Measurements from ENCODE around the gene PSD. TPM values are rescaled to one million over a fixed set of nuclear protein-coding genes. Genes with fewer than 3 reads are reported as not detected.

PSD gene
- polyA plus RNA-seq, 1 donor from 2014 or later: 68.8 TPM

DNA sequence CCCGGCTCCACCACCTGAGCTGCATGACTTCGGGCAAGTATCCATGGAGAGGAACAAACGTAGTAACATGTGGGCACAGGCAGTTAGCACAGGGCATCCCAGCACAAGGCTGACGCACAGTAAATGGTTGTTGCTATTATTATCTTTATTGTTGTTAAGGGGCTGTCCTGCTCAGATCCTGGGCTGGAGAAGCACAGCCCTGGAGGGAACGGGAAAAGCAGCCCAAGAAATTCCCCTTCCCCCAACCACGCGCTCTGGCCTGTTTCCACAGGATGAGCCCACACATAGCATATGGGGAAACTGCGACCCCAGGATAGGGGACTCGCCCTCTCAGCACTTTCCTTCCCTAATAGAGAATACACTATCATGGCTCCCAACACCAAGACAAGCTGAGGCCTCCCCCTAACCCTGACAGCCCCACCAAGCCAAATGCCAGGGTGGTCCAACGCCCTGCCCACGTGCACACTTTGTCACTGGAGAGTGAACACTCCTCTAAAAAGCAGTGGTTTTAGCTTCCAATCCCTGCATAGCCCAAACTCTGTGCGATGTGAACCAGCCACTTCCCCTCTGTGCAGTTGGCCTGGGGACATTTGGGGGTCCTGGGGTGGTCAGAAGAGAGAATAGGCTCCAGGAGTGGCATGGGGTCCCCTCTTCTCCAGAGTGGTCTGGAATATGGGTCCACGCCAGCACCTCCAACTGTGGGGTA is 11.0 kb downstream of the PSD start:
- Histone ChIP-seq H3K27me3 (ENCODE audit: insufficient read depth, low read depth, low read length) (peaks cover 7% of the 10 kb centered on the region), H3K36me3 (ENCODE audit: insufficient read depth, low read length) (no peaks in the 10 kb centered on the region), H3K4me3 (ENCODE audit: low read length) (peak overlapping the region; percentile 77), H3K79me2 (replicated peaks; ENCODE audit: insufficient read depth, low read length) (peaks cover 7% of the 10 kb centered on the region), H2AFZ (ENCODE audit: low read depth, low read length) (no peak overlapping the region), H3K27ac (ENCODE audit: low read length) (no peak overlapping the region), H3K9me3 (ENCODE audit: low read length) (no peaks in the 10 kb centered on the region), H3F3A (ENCODE audit: insufficient read depth, low read length, poor library complexity, severe bottlenecking) (no peaks in the 10 kb centered on the region), H4K20me1 (ENCODE audit: insufficient read depth) (no peaks in the 10 kb centered on the region), H3K9ac (ENCODE audit: low read length) (no peak overlapping the region), H3K9me2 (ENCODE audit: insufficient read depth, low read length) (no peaks in the 10 kb centered on the region), H3K4me2 (ENCODE audit: low read length) (no peak overlapping the region)
- TF ChIP-seq RAD21 (conservative IDR thresholded peaks at IDR 0.05) (no peak), EP300 (conservative IDR thresholded peaks at IDR 0.05; ENCODE audit: poor library complexity, severe bottlenecking) (no peak), TAF1 (IDR thresholded peaks at IDR 0.05; ENCODE audit: low read depth) (no peak), EZH2 (IDR thresholded peaks at IDR 0.05; ENCODE audit: borderline replicate concordance, insufficient read depth, low read length, poor library complexity, severe bottlenecking) (no peak), MXI1 (conservative IDR thresholded peaks at IDR 0.05; ENCODE audit: poor library complexity, severe bottlenecking) (no peak), SMC3 (conservative IDR thresholded peaks at IDR 0.05; ENCODE audit: poor library complexity) (no peak), POLR2AphosphoS5 (IDR thresholded peaks at IDR 0.05) (no peak)
- TF ChIP-seq, protein P1, sequence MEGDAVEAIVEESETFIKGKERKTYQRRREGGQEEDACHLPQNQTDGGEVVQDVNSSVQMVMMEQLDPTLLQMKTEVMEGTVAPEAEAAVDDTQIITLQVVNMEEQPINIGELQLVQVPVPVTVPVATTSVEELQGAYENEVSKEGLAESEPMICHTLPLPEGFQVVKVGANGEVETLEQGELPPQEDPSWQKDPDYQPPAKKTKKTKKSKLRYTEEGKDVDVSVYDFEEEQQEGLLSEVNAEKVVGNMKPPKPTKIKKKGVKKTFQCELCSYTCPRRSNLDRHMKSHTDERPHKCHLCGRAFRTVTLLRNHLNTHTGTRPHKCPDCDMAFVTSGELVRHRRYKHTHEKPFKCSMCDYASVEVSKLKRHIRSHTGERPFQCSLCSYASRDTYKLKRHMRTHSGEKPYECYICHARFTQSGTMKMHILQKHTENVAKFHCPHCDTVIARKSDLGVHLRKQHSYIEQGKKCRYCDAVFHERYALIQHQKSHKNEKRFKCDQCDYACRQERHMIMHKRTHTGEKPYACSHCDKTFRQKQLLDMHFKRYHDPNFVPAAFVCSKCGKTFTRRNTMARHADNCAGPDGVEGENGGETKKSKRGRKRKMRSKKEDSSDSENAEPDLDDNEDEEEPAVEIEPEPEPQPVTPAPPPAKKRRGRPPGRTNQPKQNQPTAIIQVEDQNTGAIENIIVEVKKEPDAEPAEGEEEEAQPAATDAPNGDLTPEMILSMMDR (IDR thresholded peaks at IDR 0.05; ENCODE audit: poor library complexity, severe bottlenecking): no peak
- TF ChIP-seq, protein P2, sequence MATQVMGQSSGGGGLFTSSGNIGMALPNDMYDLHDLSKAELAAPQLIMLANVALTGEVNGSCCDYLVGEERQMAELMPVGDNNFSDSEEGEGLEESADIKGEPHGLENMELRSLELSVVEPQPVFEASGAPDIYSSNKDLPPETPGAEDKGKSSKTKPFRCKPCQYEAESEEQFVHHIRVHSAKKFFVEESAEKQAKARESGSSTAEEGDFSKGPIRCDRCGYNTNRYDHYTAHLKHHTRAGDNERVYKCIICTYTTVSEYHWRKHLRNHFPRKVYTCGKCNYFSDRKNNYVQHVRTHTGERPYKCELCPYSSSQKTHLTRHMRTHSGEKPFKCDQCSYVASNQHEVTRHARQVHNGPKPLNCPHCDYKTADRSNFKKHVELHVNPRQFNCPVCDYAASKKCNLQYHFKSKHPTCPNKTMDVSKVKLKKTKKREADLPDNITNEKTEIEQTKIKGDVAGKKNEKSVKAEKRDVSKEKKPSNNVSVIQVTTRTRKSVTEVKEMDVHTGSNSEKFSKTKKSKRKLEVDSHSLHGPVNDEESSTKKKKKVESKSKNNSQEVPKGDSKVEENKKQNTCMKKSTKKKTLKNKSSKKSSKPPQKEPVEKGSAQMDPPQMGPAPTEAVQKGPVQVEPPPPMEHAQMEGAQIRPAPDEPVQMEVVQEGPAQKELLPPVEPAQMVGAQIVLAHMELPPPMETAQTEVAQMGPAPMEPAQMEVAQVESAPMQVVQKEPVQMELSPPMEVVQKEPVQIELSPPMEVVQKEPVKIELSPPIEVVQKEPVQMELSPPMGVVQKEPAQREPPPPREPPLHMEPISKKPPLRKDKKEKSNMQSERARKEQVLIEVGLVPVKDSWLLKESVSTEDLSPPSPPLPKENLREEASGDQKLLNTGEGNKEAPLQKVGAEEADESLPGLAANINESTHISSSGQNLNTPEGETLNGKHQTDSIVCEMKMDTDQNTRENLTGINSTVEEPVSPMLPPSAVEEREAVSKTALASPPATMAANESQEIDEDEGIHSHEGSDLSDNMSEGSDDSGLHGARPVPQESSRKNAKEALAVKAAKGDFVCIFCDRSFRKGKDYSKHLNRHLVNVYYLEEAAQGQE (IDR thresholded peaks at IDR 0.05; ENCODE audit: borderline replicate concordance): no peak

DNA sequence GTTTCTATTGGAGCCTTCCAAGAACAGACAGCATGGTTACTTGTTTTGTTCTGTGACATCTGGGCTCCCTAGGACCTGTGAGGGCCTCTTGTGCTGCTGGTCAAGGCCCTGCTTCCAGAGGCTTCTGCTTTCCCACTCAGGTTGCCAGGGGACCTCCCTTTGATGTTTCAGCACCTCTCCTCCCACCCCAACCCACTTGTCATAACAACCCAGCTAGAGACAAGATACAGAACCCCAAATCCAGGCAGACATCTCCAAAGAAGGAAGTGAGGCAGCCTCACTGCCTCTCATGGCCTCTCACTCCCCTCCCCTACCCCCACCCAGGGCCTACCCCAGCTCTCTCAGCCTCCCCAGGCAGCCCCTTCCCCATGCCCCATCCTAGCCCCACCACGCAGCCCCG is 11.8 kb downstream of the PSD start:
- H3K9me3 ChIP-seq (ENCODE audit: low read length): no peaks in the 10 kb centered on the region
- H3K4me2 ChIP-seq (ENCODE audit: low read length): no peak overlapping the region
- H4K20me1 ChIP-seq (ENCODE audit: insufficient read depth): no peaks in the 10 kb centered on the region
- no peaks in the 10 kb centered on the region for H3K79me2 ChIP-seq (replicated peaks; ENCODE audit: insufficient read depth, low read length)
- no peaks in the 10 kb centered on the region for H3F3A ChIP-seq (ENCODE audit: insufficient read depth, low read length, poor library complexity, severe bottlenecking)
- no peaks in the 10 kb centered on the region for H3K9me2 ChIP-seq (ENCODE audit: insufficient read depth, low read length)
- TF ChIP-seq, protein P1 (IDR thresholded peaks at IDR 0.05; ENCODE audit: poor library complexity, severe bottlenecking): no peak
- TF ChIP-seq MXI1 (conservative IDR thresholded peaks at IDR 0.05; ENCODE audit: poor library complexity, severe bottlenecking) (no peak), RAD21 (conservative IDR thresholded peaks at IDR 0.05) (no peak), POLR2AphosphoS5 (IDR thresholded peaks at IDR 0.05) (no peak), TAF1 (IDR thresholded peaks at IDR 0.05; ENCODE audit: low read depth) (no peak), EP300 (conservative IDR thresholded peaks at IDR 0.05; ENCODE audit: poor library complexity, severe bottlenecking) (no peak), SMC3 (conservative IDR thresholded peaks at IDR 0.05; ENCODE audit: poor library complexity) (no peak), EZH2 (IDR thresholded peaks at IDR 0.05; ENCODE audit: borderline replicate concordance, insufficient read depth, low read length, poor library complexity, severe bottlenecking) (no peak)
- TF ChIP-seq, protein P2 (IDR thresholded peaks at IDR 0.05; ENCODE audit: borderline replicate concordance): no peak
- H3K27ac ChIP-seq (ENCODE audit: low read length): no peak overlapping the region
- peaks cover 7% of the 10 kb centered on the region for H3K27me3 ChIP-seq (ENCODE audit: insufficient read depth, low read depth, low read length)
- H3K9ac ChIP-seq (ENCODE audit: low read length): no peak overlapping the region
- H3K4me3 ChIP-seq (ENCODE audit: low read length): no peak overlapping the region
- no peak overlapping the region for H2AFZ ChIP-seq (ENCODE audit: low read depth, low read length)
- H3K36me3 ChIP-seq (ENCODE audit: insufficient read depth, low read length): no peaks in the 10 kb centered on the region
